HUES64 (cell line): ENCODE data around the gene C11orf97.
"Not testable (repeated sequence)": the region's sequence is repeated elsewhere in the genome, so short reads cannot be mapped to it uniquely, and the experiment has no call there.

Experiments
- H3K27ac ChIP-seq: 2 replicates; pipeline ENCODE4 v1.7.0; 2013; ENCODE audit warnings: low read depth, low read length, inconsistent platforms
- H3K27me3 ChIP-seq: 2 replicates; pipeline ENCODE4 v1.6.1; 2013; ENCODE audit warnings: mild to moderate bottlenecking, low read length; ENCODE audit not compliant: insufficient read depth
- H3K36me3 ChIP-seq: 2 replicates; pipeline ENCODE4 v1.6.1; 2013; ENCODE audit warnings: mild to moderate bottlenecking, low read length; ENCODE audit not compliant: insufficient read depth
- H3K4me1 ChIP-seq: 2 replicates; pipeline ENCODE4 v1.6.1; 2013; ENCODE audit warnings: mild to moderate bottlenecking, low read length, moderate library complexity; ENCODE audit not compliant: insufficient read depth
- H3K4me3 ChIP-seq: 2 replicates; pipeline ENCODE4 v1.5.1; 2013; ENCODE audit warnings: mild to moderate bottlenecking, low read length, moderate library complexity
- H3K9ac ChIP-seq: 2 replicates; pipeline ENCODE4 v1.6.1; 2013; ENCODE audit warnings: mild to moderate bottlenecking, low read depth, low read length
- H3K9me3 ChIP-seq: 2 replicates; pipeline ENCODE4 v1.6.1; 2013; ENCODE audit warnings: low read depth, low read length; ENCODE audit not compliant: insufficient read depth
- WGBS: fragments of 150-250, 120-280 bp; methylation state at CpG from one replicate; pipeline ENCODE4 v1.1.7; 2013; ENCODE audit warnings: missing lambda C conversion rate; 5-methylcytosine and 5-hydroxymethylcytosine counted together

C11orf97 gene

DNA sequence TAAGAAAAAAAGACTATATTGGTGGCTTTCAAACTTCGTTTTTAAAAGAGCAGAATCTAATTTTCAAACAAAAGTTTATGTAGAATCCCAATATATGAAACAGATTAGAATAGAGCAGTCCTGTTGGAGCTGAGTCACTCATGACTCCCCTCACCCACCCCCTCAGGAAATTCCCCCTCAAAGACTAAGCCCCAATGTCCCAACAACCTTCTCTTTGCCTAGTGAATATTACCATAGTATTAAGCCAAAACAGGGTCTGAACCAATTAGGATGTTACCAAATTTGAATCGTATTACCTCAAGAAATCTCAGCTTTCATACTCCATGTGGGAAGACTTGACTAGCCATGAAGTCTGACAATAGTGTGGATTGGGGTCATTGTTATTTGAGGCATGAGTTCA lies 47.1 kb downstream of the C11orf97 start:
- H3K36me3 ChIP-seq, result no peaks in the 10 kb centered on the region
- no peaks in the 10 kb centered on the region for H3K9me3 ChIP-seq
- no peak overlapping the region for H3K9ac ChIP-seq
- WGBS, result 83% methylated on average over 2 of the region's 2 CpGs
- no peak overlapping the region for H3K27ac ChIP-seq
- no peak overlapping the region for H3K4me3 ChIP-seq
- H3K4me1 ChIP-seq, result peaks cover 4% of the 10 kb centered on the region; the same call in 1 of the 2 replicates
- H3K27me3 ChIP-seq, result no peaks in the 10 kb centered on the region

DNA sequence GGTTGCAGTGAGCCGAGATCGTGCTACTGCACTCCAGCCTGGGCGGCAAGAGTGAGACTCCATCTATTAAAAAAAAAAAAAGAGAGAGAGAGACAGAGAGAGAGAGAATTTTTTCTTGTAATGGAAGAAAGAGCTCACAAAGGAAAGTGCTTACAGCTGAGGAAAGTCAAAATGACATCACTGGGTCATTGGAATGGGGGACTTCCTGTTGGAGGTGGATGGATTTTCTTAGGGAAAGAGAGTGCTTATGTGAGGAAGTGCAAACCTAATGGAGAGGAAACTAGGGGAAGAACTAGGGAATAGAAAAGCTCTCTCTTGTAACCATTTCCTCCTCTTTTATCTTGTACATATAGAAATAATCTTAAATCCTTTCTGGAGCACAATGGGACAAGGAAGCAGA lies 48.6 kb downstream of the C11orf97 start:
- H3K9ac ChIP-seq, result no peak overlapping the region
- no peak overlapping the region for H3K4me3 ChIP-seq
- H3K27me3 ChIP-seq, result no peaks in the 10 kb centered on the region
- no peaks in the 10 kb centered on the region for H3K9me3 ChIP-seq
- peaks cover 4% of the 10 kb centered on the region; the same call in 1 of the 2 replicates for H3K4me1 ChIP-seq
- no peak overlapping the region for H3K27ac ChIP-seq
- H3K36me3 ChIP-seq, result no peaks in the 10 kb centered on the region
- WGBS, result 93% methylated on average over 3 of the region's 3 CpGs

DNA sequence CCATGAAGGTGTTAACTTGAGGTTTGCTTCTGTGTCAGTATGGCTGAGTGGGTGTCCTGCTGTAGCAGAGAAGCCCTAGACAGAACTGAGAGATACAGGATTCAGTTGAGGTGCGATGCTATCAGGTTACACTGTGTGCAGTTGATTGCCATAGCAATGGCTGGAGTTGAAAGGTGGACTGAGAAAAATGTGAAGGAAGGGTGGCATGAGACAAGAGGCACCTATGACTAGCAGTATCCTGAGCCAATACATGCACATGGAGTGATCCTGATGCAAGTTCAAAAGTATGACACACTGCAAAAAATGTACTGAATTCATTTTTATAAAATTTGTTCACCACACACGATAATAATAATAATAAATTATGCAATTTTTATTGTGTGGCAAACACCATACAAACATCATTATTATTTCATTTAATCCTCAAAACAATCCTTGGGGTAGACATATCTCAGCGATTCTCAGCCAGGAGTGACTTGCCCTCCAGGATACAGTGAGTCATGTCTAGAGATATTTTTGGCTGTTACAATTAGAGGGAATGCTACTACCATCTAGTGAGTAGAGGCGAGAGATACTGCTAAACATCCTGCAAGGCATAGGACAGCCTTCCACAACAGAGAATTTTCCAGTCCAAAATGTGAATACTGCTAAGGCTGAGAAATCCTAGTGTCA lies 51.1 kb downstream of the C11orf97 start:
- H3K9ac ChIP-seq, result no peak overlapping the region

DNA sequence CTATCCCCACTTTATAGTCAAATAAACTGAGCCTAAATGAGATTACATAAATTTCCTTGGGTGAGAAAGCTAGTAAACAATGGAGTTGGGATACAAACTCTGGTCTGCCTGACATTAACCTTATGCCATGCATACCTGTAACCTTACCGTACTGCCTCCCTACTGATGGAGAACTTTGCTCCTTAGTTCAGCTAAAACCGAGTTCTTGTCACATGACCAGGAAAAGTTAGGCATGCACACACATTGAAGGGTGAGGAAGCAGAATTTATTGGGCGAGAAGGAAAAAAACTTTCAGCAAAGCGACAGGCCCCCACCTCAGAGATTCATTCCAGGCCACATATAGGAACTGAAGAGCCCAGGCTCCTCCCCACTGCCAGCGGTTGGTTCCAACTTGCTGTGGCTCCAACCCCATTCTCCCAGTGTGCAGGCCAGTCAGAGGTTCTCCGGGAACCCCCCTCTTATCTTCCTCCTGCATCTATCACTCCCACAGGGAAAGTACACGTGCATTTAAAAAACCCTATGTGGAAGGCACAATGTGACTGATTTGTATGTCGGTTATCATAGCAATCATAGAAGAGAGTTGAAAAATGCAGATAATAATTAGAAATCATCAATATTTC lies 51.7 kb downstream of the C11orf97 start:
- Histone ChIP-seq H3K36me3 (no peaks in the 10 kb centered on the region), H3K27ac (no peak overlapping the region), H3K9me3 (no peaks in the 10 kb centered on the region), H3K9ac (no peak overlapping the region), H3K4me1 (peaks cover 4% of the 10 kb centered on the region; the same call in 1 of the 2 replicates), H3K27me3 (no peaks in the 10 kb centered on the region), H3K4me3 (no peak overlapping the region)
- 82% methylated on average over 8 of the region's 8 CpGs for WGBS

More for the DNA sequence above, 51.1 kb downstream of the C11orf97 start:
- Histone ChIP-seq H3K9me3 (no peaks in the 10 kb centered on the region), H3K4me1 (peaks cover 4% of the 10 kb centered on the region; the same call in 1 of the 2 replicates), H3K4me3 (no peak overlapping the region), H3K36me3 (no peaks in the 10 kb centered on the region), H3K27ac (no peak overlapping the region), H3K27me3 (no peaks in the 10 kb centered on the region)
- WGBS, result 82% methylated on average over 3 of the region's 4 CpGs

DNA sequence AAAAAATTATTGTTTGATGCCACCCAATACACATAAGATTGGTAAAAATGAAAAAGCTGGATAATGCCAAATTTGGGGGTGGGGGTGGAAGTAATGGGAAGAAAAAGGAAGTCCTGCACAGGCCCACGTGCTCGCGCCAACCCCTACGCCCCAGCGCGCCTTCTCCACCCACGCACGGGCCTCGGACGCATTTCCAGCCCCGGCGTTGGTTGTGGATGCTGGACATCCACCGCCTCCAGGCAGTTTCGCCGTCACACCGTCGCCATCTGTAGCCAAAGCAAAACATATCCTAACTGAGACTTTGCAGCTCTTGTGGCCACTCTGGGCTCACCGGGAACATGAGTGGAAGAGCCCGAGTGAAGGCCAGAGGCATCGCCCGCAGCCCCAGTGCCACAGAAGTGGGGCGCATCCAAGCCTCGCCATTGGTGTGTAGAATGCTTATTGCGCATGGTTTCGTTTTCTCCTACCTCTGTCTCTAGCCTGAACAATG lies 55.0 kb downstream of the C11orf97 start, which contains the start of gene PIWIL4:
Gene PIWIL4 (plus strand): TSS at position 188 of the 490 bp plus-strand sequence. CDS start 151 bp downstream, at position 339.
- no peaks in the 10 kb centered on the region for H3K27me3 ChIP-seq
- 95% methylated on average over 25 of the region's 25 CpGs for WGBS
- H3K27ac ChIP-seq, result no peak within 1 kb of the TSS
- H3K9me3 ChIP-seq, result no peaks in the 10 kb centered on the region
- no peaks in the 10 kb centered on the region for H3K36me3 ChIP-seq
- peaks cover 4% of the 10 kb centered on the region; the same call in 1 of the 2 replicates for H3K4me1 ChIP-seq
- no peak within 1 kb of the TSS for H3K4me3 ChIP-seq
- H3K9ac ChIP-seq, result no peak within 1 kb of the TSS

DNA sequence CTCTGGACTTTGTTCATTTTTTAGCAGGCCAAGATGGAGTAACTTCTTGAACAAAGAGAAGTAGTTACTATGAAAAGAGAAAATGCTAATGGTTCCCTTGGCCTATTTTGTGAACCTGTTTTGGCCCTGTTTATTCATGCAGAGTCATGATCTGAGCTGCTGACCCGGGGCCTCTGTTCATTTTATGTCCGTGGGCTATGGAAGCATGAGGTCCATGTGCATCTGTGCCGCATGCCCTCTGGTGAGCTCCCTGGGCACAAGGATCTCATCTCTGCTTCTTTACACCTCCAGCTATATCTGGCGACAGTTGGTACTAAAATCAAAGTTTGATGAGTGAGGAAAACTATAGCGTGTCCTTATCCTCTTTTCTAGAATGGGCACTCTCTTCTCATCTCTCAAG lies 55.9 kb downstream of the C11orf97 start:
- 96% methylated on average over 5 of the region's 5 CpGs for WGBS
- Histone ChIP-seq H3K4me1 (peaks cover under 1% of the 10 kb centered on the region; the same call in 1 of the 2 replicates), H3K9me3 (no peaks in the 10 kb centered on the region), H3K27ac (no peak overlapping the region), H3K9ac (no peak overlapping the region), H3K27me3 (no peaks in the 10 kb centered on the region), H3K36me3 (no peaks in the 10 kb centered on the region), H3K4me3 (no peak overlapping the region)

DNA sequence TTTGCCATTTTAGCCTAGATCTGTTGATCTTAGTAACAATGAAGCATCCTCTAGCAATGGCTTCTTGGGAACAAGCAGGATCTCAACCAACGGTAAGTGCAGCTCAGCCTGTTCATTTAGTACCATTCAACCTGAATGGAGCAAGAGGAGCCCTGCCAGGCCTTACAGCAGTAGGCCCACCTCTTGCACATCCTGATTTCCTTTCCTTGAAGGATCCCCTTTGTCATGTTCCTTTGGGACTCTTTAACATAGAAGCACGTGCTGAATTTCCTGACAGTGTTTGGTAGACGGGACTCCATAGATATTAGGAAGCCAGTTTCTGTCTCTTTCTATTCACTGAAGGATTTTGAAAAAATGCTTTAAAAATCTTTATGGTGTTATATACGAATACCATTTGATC lies 56.5 kb downstream of the C11orf97 start:
- Histone ChIP-seq H3K9ac (no peak overlapping the region), H3K4me1 (no peaks in the 10 kb centered on the region), H3K27me3 (no peaks in the 10 kb centered on the region), H3K27ac (no peak overlapping the region), H3K4me3 (no peak overlapping the region), H3K36me3 (no peaks in the 10 kb centered on the region), H3K9me3 (no peaks in the 10 kb centered on the region)
- 85% methylated on average over 3 of the region's 4 CpGs for WGBS

DNA sequence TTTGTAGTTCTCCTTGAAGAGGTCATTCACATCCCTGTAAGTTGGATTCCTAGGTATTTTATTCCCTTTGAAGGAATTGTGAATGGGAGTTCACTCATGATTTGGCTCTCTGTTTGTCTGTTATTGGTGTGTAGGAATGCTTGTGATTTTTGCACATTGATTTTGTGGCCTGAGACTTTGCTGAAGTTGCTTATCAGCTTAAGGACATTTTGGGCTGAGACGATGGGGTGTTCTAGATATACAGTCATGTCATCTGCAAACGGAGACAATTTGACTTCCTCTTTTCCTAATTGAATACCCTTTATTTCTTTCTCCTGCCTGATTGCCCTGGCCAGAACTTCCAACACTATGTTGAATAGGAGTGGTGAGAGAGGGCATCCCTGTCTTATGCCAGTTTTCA lies 60.7 kb downstream of the C11orf97 start:
- not testable (repeated sequence) for H3K27ac ChIP-seq, H3K4me3 ChIP-seq, H3K9me3 ChIP-seq, H3K9ac ChIP-seq, H3K36me3 ChIP-seq, H3K27me3 ChIP-seq, H3K4me1 ChIP-seq
- 100% methylated on average over 1 of the region's 2 CpGs for WGBS

DNA sequence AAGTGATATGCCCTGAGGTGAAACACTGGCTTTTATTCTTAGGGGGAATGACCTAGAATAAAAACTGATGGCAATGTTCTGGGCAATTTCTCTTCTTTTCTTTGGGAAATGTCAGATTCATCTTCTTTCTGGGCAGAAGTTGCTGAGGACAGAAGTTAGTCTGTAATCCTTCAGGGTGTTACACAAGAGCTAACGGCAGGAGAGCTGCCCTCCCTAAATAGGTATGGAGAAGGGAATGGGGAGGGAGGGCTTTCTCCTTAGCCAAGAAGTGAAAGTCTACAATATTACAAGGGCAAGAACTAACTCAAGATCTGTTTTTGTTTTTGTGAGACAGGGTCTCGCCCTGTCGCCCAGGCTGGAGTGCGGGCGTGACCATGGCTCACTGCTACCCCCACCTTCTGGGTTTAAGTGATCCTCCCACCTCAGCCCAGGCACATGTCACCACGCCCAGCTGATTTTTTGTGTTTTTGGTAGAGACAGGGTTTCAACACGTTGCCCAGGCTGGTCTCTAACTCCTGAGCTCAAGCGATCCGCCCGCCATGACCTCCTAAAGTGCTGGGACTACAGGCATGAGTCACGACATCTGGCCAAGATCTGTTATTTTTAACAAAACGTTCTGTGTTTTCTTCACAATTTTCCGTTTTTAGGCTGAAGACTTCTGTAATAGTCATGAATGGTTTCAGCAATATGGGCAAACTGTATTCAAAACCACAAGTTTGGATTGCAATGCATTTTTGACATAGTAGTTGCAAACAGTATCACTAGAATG lies 62.1 kb downstream of the C11orf97 start:
- Histone ChIP-seq H3K36me3 (no peaks in the 10 kb centered on the region), H3K9ac (no peak overlapping the region), H3K27me3 (0 out of 2 replicates have a peak, but pooled peaks cover 2% of the 10 kb centered on the region), H3K4me3 (no peak overlapping the region), H3K27ac (no peak overlapping the region), H3K4me1 (no peaks in the 10 kb centered on the region), H3K9me3 (no peaks in the 10 kb centered on the region)
- WGBS, result 74% methylated on average over 13 of the region's 13 CpGs

DNA sequence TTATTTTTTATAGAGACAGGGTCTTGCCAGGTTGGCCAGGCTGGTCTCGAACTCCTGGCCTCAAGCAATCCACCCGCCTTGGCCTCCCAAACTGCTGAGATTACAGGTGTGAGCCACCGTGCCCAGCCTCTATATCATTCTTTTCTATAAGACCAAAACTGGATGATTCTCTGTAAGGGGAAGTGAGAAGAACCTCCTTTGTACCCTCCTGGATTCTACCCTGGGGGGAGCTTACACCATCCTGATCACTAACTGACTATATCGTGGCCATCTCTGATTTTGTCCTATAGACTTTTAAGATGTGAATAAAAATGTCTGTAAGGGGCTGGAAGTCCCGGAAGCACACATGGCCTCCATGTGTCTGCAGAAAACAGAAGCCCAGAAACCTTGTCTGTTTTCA lies 64.0 kb downstream of the C11orf97 start:
- H3K4me1 ChIP-seq, result no peaks in the 10 kb centered on the region
- H3K9me3 ChIP-seq, result no peaks in the 10 kb centered on the region
- no peak overlapping the region for H3K9ac ChIP-seq
- H3K27me3 ChIP-seq, result 0 out of 2 replicates have a peak, but pooled peaks cover 2% of the 10 kb centered on the region
- H3K27ac ChIP-seq, result no peak overlapping the region
- 94% methylated on average over 5 of the region's 5 CpGs for WGBS
- H3K36me3 ChIP-seq, result no peaks in the 10 kb centered on the region
- no peak overlapping the region for H3K4me3 ChIP-seq

DNA sequence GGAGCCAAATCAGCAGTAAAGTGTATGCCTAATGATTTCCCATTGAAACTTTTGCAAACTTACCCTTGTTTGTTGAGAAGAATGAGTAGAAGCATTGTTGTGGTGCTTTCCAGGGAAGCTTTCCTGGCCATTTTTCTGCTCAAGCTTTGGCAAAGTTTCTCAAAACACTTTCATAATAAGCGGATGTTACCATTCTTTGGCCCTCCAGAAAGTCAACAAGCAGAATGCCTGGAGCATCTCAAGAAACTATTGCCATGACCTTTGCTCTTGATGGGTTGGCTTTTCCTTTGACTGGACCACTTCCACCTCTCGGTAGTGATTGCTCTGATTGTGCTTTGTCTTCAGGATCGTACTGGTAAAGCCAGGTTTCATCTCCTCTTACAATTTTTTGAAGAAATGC lies 65.6 kb downstream of the C11orf97 start:
- no peaks in the 10 kb centered on the region for H3K9me3 ChIP-seq
- H3K36me3 ChIP-seq, result no peaks in the 10 kb centered on the region
- no peak overlapping the region for H3K4me3 ChIP-seq
- 0 out of 2 replicates have a peak, but pooled peaks cover 2% of the 10 kb centered on the region for H3K27me3 ChIP-seq
- no peak overlapping the region for H3K27ac ChIP-seq
- 86% methylated on average over 3 of the region's 3 CpGs for WGBS
- no peaks in the 10 kb centered on the region for H3K4me1 ChIP-seq
- H3K9ac ChIP-seq, result no peak overlapping the region
